NOMO-1 (cell line): ENCODE data around the gene MEIS2.

ENCODE experiments used
- DNase-seq, 2 experiments: peaks; one replicate each; lab custom pipeline; 2025; ENCODE audit not compliant: unreplicated experiment in 2 of 2; lab: John Stamatoyannopoulos, UW

Gene MEIS2

GRCh38 chr15:37112971-37113670 is 12.8 kb upstream of the MEIS2 start:
- no peak for DNase-seq

DNA sequence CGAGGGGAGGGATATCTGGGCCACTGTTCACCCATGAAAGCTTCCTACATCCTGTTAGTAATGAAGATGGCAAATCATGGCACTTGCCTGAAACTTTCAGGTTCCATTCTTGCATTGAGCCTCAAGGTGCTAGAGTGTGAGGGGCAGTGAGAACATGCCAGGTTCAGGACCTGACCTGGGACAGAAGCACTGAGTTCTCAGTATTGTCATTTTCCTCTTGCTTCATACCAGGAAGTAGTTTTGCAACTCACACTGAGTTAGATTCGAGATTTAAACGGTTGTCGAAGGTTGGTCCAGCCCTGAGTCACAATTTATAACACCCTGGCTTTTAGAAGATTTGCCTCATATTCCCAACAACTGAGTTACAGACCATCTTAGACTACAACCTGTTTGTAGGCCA is 11.8 kb upstream of the MEIS2 start:
- no peak for DNase-seq

DNA sequence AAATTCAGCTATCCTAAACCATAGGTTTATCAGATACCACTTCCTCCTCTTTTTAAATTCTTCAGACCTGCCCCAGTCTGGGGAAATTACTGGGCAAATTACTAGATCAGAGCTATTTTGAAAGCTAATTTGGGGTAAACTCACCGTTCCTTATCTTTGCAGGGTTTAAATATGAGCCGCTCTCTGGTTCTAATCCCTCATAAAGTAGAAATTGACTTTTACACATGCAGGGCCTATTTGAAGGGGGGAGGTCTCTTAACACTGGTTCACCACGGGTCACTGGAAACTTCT is 11.0 kb upstream of the MEIS2 start:
- no peak for DNase-seq

GRCh38 chr15:37109872-37110572 is 9.7 kb upstream of the MEIS2 start:
- no peak for DNase-seq

GRCh38 chr15:37109168-37109871 is 9.0 kb upstream of the MEIS2 start:
- no peak for DNase-seq

DNA sequence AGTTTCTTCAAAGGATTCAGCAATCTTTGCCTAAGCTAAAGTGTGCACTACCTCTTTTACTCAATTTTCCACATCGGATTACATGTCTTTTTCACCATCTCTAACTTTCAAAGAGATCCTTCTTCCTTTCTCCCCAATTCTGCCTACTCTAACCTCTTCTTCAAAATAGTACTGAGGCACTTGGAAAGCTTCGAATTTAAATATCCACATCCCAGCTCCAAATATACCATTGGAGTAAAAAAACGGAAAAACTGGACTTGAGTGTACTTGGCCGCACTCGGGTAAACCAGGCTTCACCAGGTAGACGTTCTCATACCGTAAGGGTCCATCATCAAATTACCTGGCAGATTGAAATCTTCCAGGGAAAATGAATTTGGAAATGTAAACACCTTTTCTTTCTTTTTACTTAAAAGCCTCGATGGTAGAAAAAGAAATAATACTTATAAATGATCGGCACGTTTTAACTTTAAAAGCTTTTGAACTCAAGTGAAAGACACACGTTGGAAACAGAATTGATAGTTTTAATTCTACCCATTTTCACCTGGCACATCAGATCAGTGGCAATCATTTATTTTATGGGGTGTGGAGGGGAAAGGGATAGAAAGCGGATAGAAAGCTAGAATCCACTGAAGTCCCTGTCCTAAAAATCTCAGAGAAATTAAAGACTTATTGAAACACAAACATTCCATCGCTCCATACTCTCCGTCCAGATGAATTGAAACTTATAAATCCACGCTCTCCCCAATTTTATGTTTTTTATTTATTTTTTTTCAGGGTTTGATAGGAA is 8.2 kb upstream of the MEIS2 start:
- no peak for DNase-seq

DNA sequence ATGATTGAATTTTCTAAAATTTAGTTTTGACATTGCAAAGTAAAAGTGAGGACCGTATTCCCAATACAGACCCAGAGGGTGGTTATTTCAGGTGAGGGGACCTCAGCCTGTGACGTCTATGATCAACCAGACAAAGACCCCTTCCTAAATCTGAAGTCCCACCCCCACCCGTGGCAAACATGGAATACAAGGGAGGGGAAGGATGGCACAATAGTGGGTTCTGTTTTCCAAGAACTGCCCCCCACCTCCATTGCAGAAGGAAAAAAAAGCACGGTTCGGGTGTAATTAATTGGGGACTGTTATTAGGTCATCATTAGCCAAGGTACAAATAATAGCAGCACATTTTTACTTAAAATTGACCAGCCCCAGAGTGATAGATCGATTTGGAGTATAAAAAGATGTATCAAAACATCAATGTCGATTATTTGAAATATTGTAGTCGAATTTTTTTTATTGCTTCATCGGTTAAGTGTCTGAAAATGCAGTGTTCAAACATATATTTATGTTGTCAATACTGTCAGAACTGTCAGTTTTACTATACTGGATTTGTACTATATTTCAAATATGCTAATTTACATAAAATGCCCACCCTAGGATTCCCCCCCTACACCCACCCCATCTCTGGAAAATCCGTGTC is 7.5 kb upstream of the MEIS2 start:
- no peak for DNase-seq

DNA sequence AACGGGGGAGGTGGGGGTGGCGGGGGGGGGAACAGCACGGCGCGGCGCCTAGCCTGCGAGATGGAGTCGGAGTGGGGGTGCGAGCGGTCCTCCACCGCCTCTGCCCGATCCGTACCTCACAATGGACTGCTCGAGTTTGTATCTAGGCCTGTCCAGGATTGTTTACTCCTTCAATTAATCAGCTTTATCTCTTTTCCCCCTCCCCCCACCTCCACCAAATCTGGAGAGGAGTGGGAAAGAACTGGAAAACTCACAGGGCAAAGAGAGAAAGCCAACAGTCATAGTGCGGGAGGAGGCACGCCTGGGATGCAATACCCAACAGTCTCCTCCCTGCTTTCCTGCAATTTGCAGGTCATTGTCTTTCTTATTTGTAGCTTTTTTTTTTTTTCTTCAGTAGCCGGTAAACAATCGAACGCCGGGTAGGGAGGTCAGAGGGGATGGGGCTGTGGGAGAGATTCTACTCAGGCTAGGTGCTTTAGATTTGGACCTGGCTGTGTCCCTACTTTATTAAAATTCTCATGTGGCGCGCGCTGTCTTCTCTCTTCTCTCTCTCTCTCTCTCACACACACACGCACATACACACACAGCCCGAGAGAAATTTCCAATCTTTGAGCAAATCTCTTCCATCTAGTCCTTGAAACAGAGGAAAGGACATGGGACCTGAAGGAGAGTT is 6.9 kb upstream of the MEIS2 start:
- DNase-seq, result no peak

- peak in 1 of 2 experiments; percentile 7 for DNase-seq
Measured at GRCh38 chr15:37106490-37107001, 6.2 kb upstream of the MEIS2 start.

DNA sequence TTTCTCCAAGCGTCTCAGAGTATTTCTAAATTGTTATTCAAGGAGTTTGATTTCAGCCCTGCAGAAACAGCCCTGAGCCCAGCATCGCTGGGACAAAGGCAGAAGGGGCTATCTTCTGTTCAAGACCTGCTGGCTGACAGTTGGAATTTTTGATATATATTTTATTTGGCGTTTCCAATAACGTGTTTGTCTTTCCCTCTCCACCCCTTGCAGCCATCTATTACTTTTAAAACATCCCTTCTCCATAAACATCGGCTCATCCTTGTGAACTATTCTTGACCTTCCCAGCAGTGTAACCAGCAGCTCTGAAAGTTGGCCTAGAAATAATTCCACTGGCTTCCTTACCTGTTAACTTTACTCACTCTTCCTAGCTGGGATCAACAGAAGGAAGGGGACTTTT is 5.5 kb upstream of the MEIS2 start:
- no peak for DNase-seq

- DNase-seq, result no peak
Measured at GRCh38 chr15:37105029-37105428, 4.7 kb upstream of the MEIS2 start.

DNA sequence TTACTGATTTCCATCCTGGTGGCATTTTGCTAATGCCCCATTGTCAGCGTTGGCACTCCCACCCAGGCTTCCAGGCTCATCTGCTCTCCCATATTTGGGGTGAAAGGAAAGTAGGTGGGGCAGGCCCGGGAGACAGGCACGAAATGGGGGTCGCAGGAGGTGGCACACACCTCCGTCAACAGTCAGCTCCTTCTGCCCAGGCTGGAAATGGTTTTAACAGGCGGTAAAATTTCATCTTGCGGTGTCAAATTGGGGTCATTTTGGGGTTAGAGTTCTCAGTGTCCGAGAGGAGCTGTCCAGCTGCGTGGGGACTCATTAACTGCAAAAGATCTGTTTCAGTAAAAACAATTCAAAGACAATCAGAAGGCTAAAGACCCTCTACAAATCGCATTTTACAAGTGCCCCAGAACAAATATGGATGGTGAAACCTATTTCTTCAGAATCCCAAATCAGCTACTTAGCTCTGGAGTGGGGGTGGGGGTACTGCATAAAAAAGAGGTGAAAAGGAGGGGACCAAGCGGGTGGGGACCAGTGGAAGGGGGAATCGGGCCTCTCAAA is 4.2 kb upstream of the MEIS2 start:
- no peak for DNase-seq

- DNase-seq, result no peak
Measured at GRCh38 chr15:37103475-37104423, 3.4 kb upstream of the MEIS2 start.

GRCh38 chr15:37103163-37103435 is 2.8 kb upstream of the MEIS2 start:
- DNase-seq, result no peak

- no peak for DNase-seq
Measured at GRCh38 chr15:37102305-37103162, 2.2 kb upstream of the MEIS2 start.

- no peak for DNase-seq
Measured at GRCh38 chr15:37101980-37102304, 1.6 kb upstream of the MEIS2 start.

GRCh38 chr15:37100966-37101215 is 542 bp upstream of the MEIS2 start:
- DNase-seq, result peak; percentile 48 to 68

- no peak for DNase-seq
Measured at GRCh38 chr15:37099319-37100108, 835 bp downstream of the MEIS2 start.
